ENCODE data around the gene AK2. TPM values are rescaled to one million over a fixed set of nuclear protein-coding genes. Genes with fewer than 3 reads are reported as not detected.

AK2 gene
- total RNA-seq, 1 donor from 2014 or later: 94.6 TPM

GRCh38 chr1:33004613-33005012 is 32.1 kb downstream of the AK2 start:
- TF ChIP-seq CTCF (IDR thresholded peaks at IDR 0.05): no peak
- H3K27ac Mint-ChIP-seq (ENCODE audit: unreplicated experiment): no peak overlapping the region
- peaks cover 16% of the 10 kb centered on the region for H3K4me1 Mint-ChIP-seq (ENCODE audit: unreplicated experiment)
- H3K36me3 Mint-ChIP-seq (ENCODE audit: unreplicated experiment): peaks cover 3% of the 10 kb centered on the region
- H3K4me3 Mint-ChIP-seq (ENCODE audit: unreplicated experiment): no peak overlapping the region
- no peaks in the 10 kb centered on the region for H3K27me3 Mint-ChIP-seq (ENCODE audit: unreplicated experiment)
- no peak for DNase-seq (ENCODE audit: extremely low spot score, unreplicated experiment)
- H3K9me3 Mint-ChIP-seq (ENCODE audit: unreplicated experiment): no peaks in the 10 kb centered on the region

GRCh38 chr1:33003657-33004056 is 33.0 kb downstream of the AK2 start:
- H3K36me3 Mint-ChIP-seq (ENCODE audit: unreplicated experiment): peaks cover 2% of the 10 kb centered on the region
- no peak overlapping the region for H3K4me3 Mint-ChIP-seq (ENCODE audit: unreplicated experiment)
- no peaks in the 10 kb centered on the region for H3K9me3 Mint-ChIP-seq (ENCODE audit: unreplicated experiment)
- no peak for TF ChIP-seq CTCF (IDR thresholded peaks at IDR 0.05)
- DNase-seq (ENCODE audit: extremely low spot score, unreplicated experiment): no peak
- no peaks in the 10 kb centered on the region for H3K27me3 Mint-ChIP-seq (ENCODE audit: unreplicated experiment)
- peaks cover 16% of the 10 kb centered on the region for H3K4me1 Mint-ChIP-seq (ENCODE audit: unreplicated experiment)
- H3K27ac Mint-ChIP-seq (ENCODE audit: unreplicated experiment): no peak overlapping the region

- Mint-ChIP-seq H3K27me3 (ENCODE audit: unreplicated experiment) (no peaks in the 10 kb centered on the region), H3K4me3 (ENCODE audit: unreplicated experiment) (no peak overlapping the region), H3K27ac (ENCODE audit: unreplicated experiment) (no peak overlapping the region), H3K36me3 (ENCODE audit: unreplicated experiment) (no peaks in the 10 kb centered on the region), H3K9me3 (ENCODE audit: unreplicated experiment) (no peaks in the 10 kb centered on the region), H3K4me1 (ENCODE audit: unreplicated experiment) (peaks cover 21% of the 10 kb centered on the region)
- no peak for DNase-seq (ENCODE audit: extremely low spot score, unreplicated experiment)
- no peak for TF ChIP-seq CTCF (IDR thresholded peaks at IDR 0.05)
Observed at GRCh38 chr1:33002006-33002405, 34.7 kb downstream of the AK2 start.

DNA sequence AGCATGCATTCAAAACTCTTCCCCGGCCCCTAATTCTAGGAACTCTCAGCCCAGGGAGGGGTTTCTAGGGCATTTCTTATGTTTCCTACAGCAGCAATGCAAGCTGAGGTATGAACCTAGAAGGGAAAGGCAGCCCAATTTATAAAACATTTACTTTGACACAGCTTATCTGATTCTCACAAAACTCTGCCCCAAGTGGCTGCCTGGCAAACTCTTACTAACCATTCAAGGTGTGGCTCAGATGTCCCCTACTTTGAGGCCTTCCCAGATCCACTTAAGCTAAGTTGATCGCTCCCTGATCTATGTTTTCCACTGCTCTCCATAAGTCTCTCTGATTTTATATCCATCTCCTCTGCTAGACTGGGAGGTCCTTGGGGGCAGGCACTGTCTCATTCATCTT is 35.4 kb downstream of the AK2 start:
- no peak for DNase-seq (ENCODE audit: extremely low spot score, unreplicated experiment)
- no peak for TF ChIP-seq CTCF (IDR thresholded peaks at IDR 0.05)
- Mint-ChIP-seq H3K27ac (ENCODE audit: unreplicated experiment) (no peak overlapping the region), H3K36me3 (ENCODE audit: unreplicated experiment) (no peaks in the 10 kb centered on the region), H3K4me3 (ENCODE audit: unreplicated experiment) (no peak overlapping the region), H3K4me1 (ENCODE audit: unreplicated experiment) (peaks cover 18% of the 10 kb centered on the region), H3K27me3 (ENCODE audit: unreplicated experiment) (no peaks in the 10 kb centered on the region), H3K9me3 (ENCODE audit: unreplicated experiment) (no peaks in the 10 kb centered on the region)

DNA sequence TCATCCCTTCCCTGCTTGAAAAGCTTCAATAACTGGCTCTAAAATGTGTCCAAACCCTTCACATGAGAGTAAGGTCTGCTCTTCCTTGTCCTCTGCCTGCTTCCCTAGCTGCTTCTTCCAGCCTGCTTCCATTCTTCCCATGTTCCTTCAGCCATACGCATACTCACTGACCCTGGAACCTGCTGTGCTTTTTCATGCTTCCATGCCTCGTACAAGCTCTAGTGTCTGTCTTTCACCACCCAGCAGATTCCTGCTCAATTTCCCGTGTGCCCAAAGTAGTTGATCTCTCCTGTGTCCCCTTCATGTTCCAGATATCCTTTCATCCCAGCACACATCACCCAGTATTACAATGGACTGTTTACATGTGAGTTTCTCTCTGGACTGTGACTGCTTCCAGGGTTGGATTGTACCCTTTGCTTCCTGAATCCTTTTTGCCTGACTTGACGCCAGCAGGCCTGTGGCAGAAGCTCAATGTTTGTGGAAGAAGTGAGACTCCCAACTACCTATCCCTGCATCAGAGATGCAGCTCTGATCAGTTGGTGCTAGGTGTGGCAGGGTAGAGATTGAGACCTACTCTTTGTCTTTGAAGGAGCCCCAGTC is 36.2 kb downstream of the AK2 start:
- H3K4me3 Mint-ChIP-seq (ENCODE audit: unreplicated experiment): no peak overlapping the region
- H3K36me3 Mint-ChIP-seq (ENCODE audit: unreplicated experiment): no peaks in the 10 kb centered on the region
- TF ChIP-seq CTCF (IDR thresholded peaks at IDR 0.05): no peak
- no peaks in the 10 kb centered on the region for H3K27me3 Mint-ChIP-seq (ENCODE audit: unreplicated experiment)
- no peaks in the 10 kb centered on the region for H3K9me3 Mint-ChIP-seq (ENCODE audit: unreplicated experiment)
- H3K4me1 Mint-ChIP-seq (ENCODE audit: unreplicated experiment): peaks cover 13% of the 10 kb centered on the region
- DNase-seq (ENCODE audit: extremely low spot score, unreplicated experiment): no peak
- peak overlapping the region; percentile 20 for H3K27ac Mint-ChIP-seq (ENCODE audit: unreplicated experiment)
